Ascending aorta (tissue), 2 donors: ENCODE results near the gene ABR. TPM values are rescaled to one million over a fixed set of nuclear protein-coding genes. Genes with fewer than 3 reads are reported as not detected.

ENCODE experiments used
- DNase-seq, 2 donors: peaks; one replicate each; pipeline ENCODE4 v3.0.0-alpha.2; 2019; ENCODE audit warnings: low spot score in 2 of 2
- H3K27ac ChIP-seq, 2 donors: fragments of 200-600 bp; sonication (generic); one replicate each; pipeline ENCODE4 v1.5.1; 2016 to 2017; ENCODE audit warnings: mild to moderate bottlenecking in 1 of 2
- H3K27me3 ChIP-seq: fragments of 200-600 bp; sonication (generic); one replicate; pipeline ENCODE4 v1.5.1; 2017
- H3K36me3 ChIP-seq, 2 donors: fragments of 200-600 bp; sonication (generic); one replicate each; pipeline ENCODE4 v1.5.1; 2016
- H3K4me1 ChIP-seq, 2 donors: fragments of 200-600 bp; sonication (generic); one replicate each; pipeline ENCODE4 v1.5.1; 2016 to 2017; ENCODE audit warnings: mild to moderate bottlenecking in 1 of 2
- H3K4me3 ChIP-seq, 2 donors: fragments of 200-600 bp; sonication (generic); one replicate each; pipeline ENCODE4 v1.5.1; 2016 to 2017; ENCODE audit warnings: mild to moderate bottlenecking in 1 of 2
- H3K9me3 ChIP-seq, 2 donors: fragments of 200-600 bp; sonication (generic); one replicate each; pipeline ENCODE4 v1.5.1; 2016
- intact Hi-C: fragments of 100-400 bp; cut with DNase I; formaldehyde crosslinking; loops from one replicate; pipeline ENCODE4 v1.15.1; 2023
- total RNA-seq: library from RNA; depleted of rRNA; stranded (reverse); fragments of >200 nt; gene quantifications from one replicate; pipeline ENCODE4 v1.1.0, GENCODE V29; 2016
- TF ChIP-seq, protein P1 (sequence below), 3 experiments: fragments of 200-600 bp in 2 of 3; fragments of 450-650 bp in 1 of 3; sonication (generic) in 2 of 3; IDR thresholded peaks; one replicate each; pipeline ENCODE4 v1.5.1; 2016 to 2019; ENCODE audit warnings: antibody characterized with exemption in 3 of 3, mild to moderate bottlenecking in 1 of 3, moderate library complexity in 1 of 3

ABR gene
- total RNA-seq, 1 donor from 2014 or later, result 184 TPM

DNA sequence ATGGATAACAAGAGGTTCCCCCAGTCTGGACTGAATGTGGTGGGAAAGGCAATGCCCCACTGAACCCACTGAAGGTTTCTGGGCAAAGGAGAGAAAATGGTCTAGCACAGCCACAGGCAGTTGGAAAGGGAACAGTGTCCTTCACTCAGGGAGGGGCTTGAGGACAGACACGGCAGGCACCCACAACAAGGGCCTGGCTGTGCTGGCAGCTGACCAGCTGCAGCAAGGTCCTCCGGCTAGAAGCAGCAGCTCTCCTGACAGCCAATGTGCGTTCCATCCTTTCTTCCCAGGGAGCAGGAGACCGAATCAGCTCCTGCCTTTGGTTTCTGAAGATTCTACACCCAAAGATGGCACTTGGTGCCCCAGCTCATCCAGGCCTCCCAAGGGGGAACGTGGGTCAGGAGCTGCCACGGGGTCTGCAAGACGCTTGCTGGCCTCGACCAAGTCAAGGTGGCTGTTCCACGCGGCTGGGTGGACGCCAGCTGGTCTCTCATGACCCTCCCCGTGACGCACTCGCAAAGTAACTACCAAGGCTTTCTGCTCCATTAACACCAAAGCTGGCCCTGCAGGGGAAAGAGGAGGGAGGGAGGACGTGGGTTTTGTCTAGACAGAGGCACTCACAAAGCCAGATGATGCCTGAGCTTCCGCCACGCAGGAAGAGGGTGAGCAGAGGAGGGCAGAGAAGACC, 11.1 kb downstream of the ABR start:
- Histone ChIP-seq H3K27me3 (no peaks in the 10 kb centered on the region), H3K4me3 (no peak overlapping the region), H3K9me3 (no peaks in the 10 kb centered on the region), H3K4me1 (no peaks in the 10 kb centered on the region), H3K36me3 (peaks cover 0 to 4% of the 10 kb centered on the region in 2 donors), H3K27ac (no peak overlapping the region)
- intact Hi-C loops, result no loop called here
- DNase-seq, result no peak
- TF ChIP-seq, protein P1, sequence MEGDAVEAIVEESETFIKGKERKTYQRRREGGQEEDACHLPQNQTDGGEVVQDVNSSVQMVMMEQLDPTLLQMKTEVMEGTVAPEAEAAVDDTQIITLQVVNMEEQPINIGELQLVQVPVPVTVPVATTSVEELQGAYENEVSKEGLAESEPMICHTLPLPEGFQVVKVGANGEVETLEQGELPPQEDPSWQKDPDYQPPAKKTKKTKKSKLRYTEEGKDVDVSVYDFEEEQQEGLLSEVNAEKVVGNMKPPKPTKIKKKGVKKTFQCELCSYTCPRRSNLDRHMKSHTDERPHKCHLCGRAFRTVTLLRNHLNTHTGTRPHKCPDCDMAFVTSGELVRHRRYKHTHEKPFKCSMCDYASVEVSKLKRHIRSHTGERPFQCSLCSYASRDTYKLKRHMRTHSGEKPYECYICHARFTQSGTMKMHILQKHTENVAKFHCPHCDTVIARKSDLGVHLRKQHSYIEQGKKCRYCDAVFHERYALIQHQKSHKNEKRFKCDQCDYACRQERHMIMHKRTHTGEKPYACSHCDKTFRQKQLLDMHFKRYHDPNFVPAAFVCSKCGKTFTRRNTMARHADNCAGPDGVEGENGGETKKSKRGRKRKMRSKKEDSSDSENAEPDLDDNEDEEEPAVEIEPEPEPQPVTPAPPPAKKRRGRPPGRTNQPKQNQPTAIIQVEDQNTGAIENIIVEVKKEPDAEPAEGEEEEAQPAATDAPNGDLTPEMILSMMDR (IDR thresholded peaks at IDR 0.05), result no peak

DNA sequence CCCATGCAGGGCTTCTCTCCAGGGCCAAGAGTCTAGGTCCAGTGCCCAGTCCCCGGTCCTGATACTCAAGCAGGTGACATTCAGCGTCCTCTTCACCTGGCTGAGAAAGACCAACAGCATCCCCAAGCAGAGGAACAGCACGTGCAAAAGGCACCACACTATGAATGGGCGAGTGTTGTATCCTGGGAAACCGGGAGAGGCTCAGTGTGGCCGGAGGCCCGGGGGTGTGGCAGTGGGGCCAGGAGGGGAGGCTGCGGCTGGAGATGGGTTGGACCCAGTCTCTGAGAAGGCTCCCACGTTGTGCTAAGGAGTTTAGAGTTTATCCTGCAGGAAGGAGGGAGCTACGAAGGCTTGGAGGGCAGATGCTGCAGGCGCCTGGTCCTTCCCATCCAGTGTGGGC, 13.5 kb downstream of the ABR start:
- Histone ChIP-seq H3K27me3 (no peaks in the 10 kb centered on the region), H3K27ac (no peak overlapping the region), H3K36me3 (peaks cover 0 to 4% of the 10 kb centered on the region in 2 donors), H3K4me3 (no peak overlapping the region), H3K9me3 (no peaks in the 10 kb centered on the region), H3K4me1 (no peaks in the 10 kb centered on the region)
- DNase-seq, result no peak
- TF ChIP-seq, protein P1 (IDR thresholded peaks at IDR 0.05), result no peak
- intact Hi-C loops, result no loop called here

DNA sequence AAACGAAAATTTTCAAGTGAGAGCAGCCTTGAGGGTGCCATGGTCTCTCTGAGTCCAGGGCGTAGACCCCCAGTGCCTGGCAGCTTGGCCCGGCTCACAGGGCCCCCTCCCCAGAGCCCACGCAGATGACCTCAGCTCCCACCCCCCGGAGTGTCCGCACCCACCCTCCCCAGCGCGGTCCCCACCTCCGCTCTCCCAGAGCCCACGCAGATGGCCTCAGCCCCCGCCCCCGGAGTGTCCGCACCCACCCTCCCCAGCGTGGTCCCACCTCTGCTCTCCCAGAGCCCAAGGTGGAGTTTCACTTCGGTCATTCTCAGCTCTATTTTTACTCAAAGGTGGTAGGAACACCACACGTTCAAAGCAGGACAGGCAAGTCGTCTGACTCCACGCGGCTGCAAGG, 13.9 kb downstream of the ABR start:
- TF ChIP-seq, protein P1 (IDR thresholded peaks at IDR 0.05), result no peak
- Histone ChIP-seq H3K4me1 (no peaks in the 10 kb centered on the region), H3K4me3 (no peak overlapping the region), H3K27ac (no peak overlapping the region), H3K27me3 (no peaks in the 10 kb centered on the region), H3K9me3 (no peaks in the 10 kb centered on the region), H3K36me3 (peaks cover 0 to 4% of the 10 kb centered on the region in 2 donors)
- no peak for DNase-seq
- intact Hi-C loops, result no loop called here

DNA sequence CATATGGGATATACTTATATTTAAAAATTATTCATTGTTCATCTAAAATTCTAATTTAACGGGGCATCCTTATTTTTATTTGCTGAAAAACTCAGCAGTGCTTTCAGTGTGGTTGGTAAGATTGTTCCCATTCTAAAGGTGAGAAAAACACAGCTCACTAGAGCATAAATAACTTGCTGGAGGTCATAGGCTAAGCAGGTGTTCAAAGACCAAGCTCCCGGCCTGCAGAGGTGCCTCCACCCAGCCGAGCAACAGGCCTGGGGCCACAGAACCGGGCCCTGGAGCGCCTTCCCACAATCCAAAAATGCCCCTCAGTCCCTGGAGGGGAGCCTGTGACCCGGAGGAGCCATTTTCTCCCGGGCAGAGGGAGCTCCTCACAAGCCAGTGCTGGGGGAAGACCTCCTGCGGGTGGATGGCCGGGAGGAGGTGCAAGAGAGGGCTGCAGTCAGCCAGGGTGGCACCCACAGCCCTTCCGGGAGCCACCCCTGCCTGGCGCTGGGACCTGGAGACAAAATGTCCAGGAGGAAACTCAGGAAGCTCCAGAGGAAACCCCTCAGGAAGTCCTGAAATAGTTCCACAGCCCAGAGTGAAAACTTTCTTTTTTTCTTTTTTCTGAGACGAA, 14.7 kb downstream of the ABR start:
- H3K36me3 ChIP-seq, result peaks cover 0 to 4% of the 10 kb centered on the region in 2 donors
- intact Hi-C loops, result no loop called here
- H3K9me3 ChIP-seq, result no peaks in the 10 kb centered on the region
- H3K4me1 ChIP-seq, result no peaks in the 10 kb centered on the region
- no peak overlapping the region for H3K4me3 ChIP-seq
- no peak overlapping the region for H3K27ac ChIP-seq
- DNase-seq, result no peak
- no peaks in the 10 kb centered on the region for H3K27me3 ChIP-seq
- TF ChIP-seq, protein P1 (IDR thresholded peaks at IDR 0.05), result no peak

DNA sequence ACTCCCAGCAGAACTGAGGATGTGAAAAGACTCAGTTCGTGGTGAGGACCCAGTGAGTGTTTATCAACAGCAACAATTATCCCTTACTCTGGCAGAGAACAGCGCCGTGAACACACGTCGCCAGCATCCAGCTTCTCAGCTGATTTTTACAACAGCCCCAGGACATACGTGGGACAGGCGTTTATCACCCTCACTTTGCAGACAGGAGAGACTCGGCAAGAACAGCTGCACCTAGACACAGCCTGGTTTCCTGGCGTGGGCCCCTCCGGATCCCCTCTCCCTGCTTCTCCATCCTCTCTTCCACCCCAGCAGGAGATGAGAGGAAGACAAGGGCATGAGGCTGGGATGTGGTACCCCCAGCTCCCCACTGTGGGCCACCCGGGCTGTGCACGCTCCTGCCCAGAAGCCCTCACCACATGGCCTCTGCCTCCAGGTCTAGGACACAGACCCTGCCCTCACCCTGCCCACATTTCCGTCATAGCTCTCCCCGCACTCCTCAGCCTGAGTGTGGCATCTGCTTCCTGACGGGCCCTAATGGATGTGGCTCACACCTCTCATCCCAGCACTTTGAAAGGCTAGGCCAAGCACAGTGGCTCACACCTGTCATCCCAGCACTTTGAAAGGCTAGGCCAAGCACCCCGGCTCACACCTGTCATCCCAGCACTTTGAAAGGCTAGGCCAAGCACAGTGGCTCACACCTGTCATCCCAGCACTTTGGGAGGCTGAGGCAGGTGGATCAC, 17.5 kb downstream of the ABR start:
- intact Hi-C loops, result no loop called here
- H3K4me3 ChIP-seq, result no peak overlapping the region

More for the DNA sequence above, 17.5 kb downstream of the ABR start:
- DNase-seq, result no peak
- no peak overlapping the region for H3K27ac ChIP-seq
- no peaks in the 10 kb centered on the region for H3K9me3 ChIP-seq
- H3K27me3 ChIP-seq, result no peaks in the 10 kb centered on the region
- H3K36me3 ChIP-seq, result peaks cover 8 to 9% of the 10 kb centered on the region in 2 donors
- TF ChIP-seq, protein P1 (IDR thresholded peaks at IDR 0.05), result no peak
- H3K4me1 ChIP-seq, result no peaks in the 10 kb centered on the region
